T-helper 1 cell treated with Interleukin-12 subunit alpha and Interleukin-12 subunit beta and Interleukin-4 antibody, amounts not matched to agents 30 ng/mL and 1 ng/mL, for 36 hours (primary cell): ENCODE data around the gene SLC38A10. TPM values are rescaled to one million over a fixed set of nuclear protein-coding genes. Genes with fewer than 3 reads are reported as not detected.

Experiments
- intact Hi-C: fragments of 100-400 bp; cut with micrococcal nuclease; formaldehyde crosslinking; loops from one replicate; pipeline ENCODE4 v1.15.1; 2024
- total RNA-seq: library from RNA; stranded (reverse); gene quantifications from 2 replicates; pipeline ENCODE4 v1.2.3, GENCODE V29; 2022

The SLC38A10 gene
- total RNA-seq, 1 donor from 2014 or later, result 133 TPM

DNA sequence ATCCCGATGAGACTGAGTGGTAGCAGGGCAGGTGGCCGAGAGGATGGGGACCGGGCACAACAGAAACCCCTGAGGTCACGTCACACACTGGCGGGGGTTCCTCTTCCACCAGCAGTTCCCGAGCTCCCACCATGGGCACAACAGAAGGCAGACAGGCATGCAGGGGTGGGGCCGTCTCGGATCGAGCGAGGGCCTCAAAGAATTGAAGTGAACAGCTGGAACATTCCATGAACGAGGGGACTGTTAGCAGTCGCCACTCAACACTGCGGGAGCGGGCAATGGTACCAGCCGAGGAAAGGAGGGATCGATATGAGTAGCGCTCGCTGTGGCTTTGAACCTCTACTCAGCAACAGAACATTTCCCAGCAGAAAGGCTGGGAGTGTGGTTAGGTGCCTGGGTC lies 77.6 kb downstream of the SLC38A10 start:
- intact Hi-C loops, result no loop called here

DNA sequence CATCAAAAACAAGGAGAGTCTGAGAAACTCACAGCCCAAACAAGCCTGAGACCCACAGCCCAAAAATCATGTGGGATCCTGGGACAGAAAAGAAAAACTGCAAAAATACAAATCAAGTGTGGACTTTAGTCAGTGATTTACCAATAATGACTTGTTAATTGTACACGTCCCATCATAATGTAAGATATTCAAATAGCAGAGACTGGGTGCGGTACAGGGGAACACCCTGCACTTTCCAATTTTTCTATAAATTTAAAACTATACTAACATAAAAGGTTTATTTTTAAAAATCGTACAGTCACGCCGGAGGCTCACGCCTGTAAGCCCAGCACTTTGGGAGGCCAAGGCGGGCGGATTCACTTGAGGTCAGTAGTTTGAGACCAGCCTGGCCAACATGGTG lies 81.1 kb downstream of the SLC38A10 start:
- intact Hi-C loops, result no loop called here

- intact Hi-C loops, result no loop called here
These were observed 82.7 kb downstream of the SLC38A10 start for GRCh38 chr17:81212365-81212764.

DNA sequence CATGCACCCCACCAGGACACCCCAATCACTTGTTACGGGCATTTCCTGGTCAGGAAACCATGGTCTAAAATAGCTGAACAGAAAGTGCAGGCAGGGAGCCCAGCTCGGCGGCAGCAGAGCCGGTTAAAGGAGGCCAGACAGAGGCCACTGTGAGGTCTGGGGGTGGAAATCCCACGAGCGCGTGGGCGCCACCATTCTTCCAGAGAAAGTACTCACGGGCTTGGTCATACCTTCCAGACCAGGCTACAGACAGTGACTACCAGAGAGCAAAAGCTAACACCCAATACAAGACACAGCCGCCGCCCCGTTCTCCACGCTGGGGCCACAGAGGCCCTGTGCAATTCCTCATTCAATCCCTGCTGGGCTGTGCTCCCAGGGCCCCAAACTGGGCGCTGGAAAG lies 84.2 kb downstream of the SLC38A10 start:
- intact Hi-C loops, result no loop called here

DNA sequence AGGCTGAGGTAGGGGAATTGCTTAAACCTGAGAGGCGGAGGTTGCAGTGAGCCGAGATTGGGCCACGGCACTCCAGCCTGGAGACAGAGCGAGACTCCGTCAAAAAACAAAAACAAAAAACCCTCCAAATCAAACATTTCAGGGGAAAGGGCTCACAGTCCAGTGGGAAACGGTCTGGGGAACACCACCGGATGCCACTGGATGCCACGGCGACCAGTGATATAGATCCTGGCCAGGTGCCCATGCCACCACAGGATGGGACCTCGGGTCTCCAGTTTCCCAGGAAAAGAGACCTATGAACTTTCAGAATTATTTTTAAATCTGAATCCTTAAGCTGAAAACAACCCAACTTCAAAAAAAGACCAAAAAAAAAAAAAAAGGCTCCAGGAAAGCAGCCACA lies 84.6 kb downstream of the SLC38A10 start:
- intact Hi-C loops, result no loop called here

DNA sequence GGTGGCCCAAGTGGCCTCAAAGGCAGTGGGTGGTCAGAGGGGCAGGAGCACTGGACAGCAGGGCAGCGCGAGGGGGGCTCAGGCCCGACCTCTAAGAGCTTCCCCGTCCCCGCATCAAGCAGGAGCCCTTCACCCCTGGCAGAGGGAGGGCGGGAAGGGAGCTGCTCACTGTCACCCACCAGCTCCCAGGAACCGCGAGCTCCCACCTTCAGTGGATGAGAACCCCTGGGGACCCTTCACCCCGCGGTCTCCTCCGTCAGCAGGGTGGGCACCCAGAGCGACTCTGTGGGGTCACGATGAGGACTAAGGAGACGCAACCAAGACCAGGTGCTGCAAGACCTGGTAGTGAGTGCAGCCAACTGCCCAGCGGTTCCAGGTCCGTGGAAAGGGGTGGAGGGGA lies 86.0 kb downstream of the SLC38A10 start:
- intact Hi-C loops, result no loop called here

GRCh38 chr17:81208651-81209050 lies 86.5 kb downstream of the SLC38A10 start:
- intact Hi-C loops, result no loop called here

DNA sequence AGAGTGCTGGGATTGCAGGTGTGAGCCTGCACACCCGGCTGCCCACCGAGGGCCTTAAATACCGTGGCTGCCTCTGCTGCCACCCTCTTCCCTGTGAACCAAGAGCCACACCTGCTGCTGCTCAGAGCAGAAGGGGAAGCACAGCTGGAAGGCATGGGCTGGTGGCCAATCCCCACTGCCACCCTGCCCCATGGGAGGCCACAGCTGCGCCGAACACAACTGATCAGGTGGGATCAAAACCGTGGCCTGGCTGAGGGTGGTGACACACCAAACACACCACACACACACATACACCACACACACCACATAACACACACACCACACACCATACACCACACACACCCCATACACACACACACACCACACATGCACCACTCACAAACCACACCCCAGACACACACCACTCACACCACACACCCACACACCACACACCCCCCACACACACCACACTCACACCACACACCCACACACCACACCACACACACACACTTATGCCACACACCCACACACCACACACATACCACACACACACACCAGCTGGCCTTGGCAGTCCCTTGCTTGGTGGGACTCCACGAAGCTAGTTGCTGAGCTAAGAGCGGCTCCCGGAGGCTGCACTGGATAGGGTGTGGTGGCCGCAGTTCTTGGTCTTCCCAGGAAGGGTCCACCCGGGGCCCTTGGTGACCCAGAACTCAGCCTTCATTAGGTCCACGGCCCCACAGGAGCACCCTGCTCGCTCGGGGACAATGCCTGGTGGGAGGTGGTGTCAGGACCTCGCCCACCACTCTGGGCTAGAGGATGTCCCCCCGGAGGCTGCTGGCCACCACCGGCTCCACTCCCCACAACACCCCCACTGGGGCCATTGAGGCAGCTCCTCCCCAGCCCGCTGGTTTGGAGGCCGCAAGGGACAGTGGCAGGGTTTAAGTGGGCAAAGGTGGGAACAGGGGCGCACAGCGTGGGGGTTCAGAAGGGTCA lies 87.2 kb downstream of the SLC38A10 start:
- intact Hi-C loops, result no loop called here

DNA sequence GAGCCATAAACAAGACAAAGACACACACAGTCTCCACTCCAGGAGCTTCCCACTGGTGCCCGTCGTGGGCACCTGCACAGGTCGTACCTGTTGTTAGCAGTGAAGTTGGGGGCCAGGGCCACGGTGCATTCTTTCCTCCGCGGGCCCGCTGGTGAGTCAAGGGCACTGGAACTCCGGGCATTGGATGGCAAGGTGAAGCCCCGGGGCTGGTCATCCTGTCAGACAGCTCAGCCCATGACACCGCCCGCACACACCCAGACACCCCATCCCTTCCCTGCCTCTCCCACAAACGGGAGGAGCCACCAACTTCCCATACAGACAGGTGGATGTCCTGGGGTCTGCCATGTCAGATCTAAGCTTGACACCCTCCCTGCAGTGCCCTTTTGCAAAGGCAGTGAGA lies 88.5 kb downstream of the SLC38A10 start:
- intact Hi-C loops, result no loop called here

DNA sequence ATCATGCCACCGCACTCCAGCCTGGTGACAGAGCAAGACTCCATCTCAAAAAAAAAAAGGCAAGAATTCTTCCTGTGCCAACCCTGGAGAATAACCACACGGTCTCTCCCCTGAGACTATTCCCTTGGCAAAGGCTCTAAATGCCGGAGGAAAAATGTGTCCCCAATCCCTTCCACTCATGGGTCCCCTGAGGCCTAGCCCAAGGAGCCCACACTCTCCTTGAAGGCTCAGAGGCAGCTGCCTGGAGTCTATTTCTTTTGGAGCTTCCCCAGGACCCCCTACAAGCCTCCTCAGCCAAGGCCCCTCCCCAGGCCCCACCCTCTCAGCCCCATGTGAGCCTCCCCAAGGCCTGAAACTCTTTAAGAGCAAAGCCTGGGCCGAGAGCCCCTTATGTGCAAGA lies 88.9 kb downstream of the SLC38A10 start:
- intact Hi-C loops, result no loop called here

- intact Hi-C loops, result no loop called here
These were observed 90.5 kb downstream of the SLC38A10 start for GRCh38 chr17:81204578-81204977.

- intact Hi-C loops, result no loop called here
These were observed 92.0 kb downstream of the SLC38A10 start for GRCh38 chr17:81203136-81203535.

- intact Hi-C loops, result no loop called here
These were observed 92.8 kb downstream of the SLC38A10 start for GRCh38 chr17:81202318-81202717.

DNA sequence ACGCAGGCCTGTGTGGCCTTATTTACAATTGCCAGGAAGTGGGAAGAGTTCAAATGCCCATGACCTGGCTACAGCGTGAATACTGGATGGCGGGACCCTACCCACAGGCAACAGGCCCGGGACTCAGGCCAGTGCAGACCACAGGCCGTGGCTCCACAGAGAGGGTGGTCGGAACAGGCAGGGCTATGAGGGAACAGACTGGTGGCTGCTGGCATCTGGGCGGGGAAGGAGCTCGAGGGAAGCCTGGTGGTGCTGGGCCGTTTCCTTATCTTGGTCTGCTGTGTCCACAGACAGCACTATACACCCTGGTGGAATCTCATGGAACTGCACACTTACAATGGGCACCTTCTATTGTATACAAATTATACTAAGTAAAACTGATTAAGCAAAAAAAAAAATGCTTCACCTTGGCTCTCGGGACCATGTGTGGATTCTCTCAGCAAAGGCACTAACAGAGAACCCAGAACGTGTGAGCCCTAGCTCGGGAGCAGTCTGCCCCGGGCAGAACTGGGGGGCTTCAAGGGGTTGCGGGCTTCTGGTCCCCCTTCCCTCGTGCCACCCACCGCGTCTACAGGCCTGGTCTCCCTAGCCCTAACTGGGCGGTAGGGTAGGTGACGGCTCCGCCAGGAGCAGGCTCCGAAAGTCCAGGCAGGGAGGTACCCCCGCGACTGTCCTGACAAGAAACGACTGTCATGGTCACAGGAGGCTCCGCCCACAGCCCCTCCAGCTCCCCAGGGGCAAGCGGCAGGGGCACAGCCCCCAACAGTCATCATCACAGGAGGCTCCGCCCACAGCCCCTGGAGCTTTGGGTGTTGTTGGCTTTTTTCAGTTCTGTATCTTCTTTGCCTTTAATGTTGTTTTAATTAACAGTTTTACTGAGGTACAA lies 94.2 kb downstream of the SLC38A10 start:
- intact Hi-C loops, result no loop called here

DNA sequence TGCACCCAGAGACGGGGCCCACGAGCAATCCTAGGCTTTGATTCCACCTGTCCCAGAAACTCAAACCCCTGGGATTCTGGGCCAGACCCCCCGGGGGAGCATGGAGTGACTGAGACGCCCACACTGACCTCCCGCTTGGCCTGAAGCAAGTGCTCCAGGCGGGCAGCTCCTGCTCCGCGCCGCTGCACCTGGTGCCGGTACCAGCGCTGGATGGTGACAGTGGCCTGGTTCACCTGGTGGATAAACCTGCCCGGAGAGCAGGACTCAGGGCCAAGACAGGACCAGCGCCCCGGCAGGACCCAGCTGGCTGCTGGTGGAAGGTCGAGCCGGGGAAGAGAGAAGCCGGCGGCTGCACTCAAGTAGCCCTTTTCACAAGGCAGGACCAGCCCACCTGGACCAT lies 94.9 kb downstream of the SLC38A10 start:
- intact Hi-C loops, result no loop called here

DNA sequence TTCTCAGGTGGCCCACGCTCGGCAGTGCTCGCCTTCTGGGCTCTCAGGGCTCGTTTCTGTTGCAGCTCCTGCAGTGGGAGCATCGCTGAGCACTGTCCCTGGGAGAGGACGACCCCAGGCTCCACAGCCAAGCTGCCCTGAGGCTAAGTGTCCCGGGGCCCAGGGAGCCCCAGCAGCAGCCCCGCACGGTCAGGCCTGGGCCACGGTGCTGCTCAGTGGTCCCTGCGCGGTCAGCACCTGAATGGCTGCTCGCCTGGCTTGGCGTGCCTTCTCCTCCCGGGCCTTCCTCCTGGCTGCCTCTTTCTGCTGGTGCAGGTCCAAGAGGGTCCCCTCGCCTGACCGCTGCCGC lies 95.7 kb downstream of the SLC38A10 start:
- intact Hi-C loops, result no loop called here

DNA sequence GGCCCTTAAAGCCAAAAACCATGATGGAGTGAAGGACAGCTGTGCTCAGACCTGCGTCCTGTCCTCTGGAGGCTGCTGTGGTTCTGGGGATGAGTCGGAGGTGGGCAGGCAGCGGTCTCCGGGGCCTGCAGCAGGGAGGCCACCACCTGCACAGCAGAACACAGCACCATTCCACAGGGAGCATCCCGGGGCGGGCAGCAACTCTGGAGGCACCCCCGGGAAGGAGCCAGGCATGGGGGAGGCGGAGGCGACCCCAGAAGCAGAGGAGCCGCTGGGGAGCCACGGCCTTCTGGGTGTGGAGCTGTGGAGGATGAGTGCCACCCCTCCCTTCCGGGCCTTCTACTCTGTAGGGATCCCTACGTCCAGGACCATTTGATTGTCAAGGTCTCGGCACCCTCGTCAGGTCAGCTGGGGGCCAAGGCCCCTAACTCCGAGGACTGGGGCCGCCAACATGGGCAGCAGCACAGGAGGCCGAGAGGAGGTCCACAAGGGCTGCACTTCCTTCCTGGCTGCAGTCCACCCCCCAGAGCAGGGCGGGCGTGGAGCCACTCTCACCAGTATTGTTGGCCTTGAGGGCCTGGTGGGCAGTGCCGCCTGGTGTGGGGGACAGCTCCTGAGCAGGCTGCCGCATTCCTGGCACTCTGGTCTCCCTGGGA lies 96.2 kb downstream of the SLC38A10 start:
- intact Hi-C loops, result no loop called here

GRCh38 chr17:81197831-81198490 lies 97.1 kb downstream of the SLC38A10 start:
- intact Hi-C loops, result no loop called here

DNA sequence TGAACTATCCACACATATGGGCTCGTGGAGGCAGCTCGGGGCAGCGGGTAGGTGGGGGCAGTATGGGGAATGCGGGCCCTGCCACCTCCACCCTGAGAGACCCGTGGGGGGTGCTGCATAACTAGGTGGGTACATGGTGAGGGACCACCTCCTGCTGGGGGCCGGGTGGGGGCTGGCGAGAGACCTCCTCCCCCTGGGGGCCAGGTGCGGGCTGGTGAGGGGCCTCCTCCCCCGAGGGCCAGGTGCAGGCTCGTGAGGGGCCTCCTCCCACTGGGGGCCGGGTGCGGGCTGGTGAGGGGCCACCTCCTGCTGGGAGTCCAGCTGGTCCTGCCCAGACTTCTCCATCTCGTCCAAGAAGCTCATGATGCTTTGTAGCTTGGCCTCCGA lies 97.7 kb downstream of the SLC38A10 start:
- intact Hi-C loops, result no loop called here

- intact Hi-C loops, result no loop called here
These were observed 98.3 kb downstream of the SLC38A10 start for GRCh38 chr17:81196505-81197408.
